GM03348 (cell line): Measurements from ENCODE around the gene ADAMTS18.
"Not testable (repeated sequence)": the region's sequence is repeated elsewhere in the genome, so short reads cannot be mapped to it uniquely, and the experiment has no call there.

ENCODE experiments used
- DNase-seq: peaks from one replicate; pipeline ENCODE4 v3.0.0; 2012; ENCODE audit warnings: low spot score

Gene ADAMTS18

GRCh38 chr16:77434530-77435271 is at the start of gene ADAMTS18:
Gene ADAMTS18 (minus strand): TSS chr16:77435034. CDS start chr16:77434695, 339 bp downstream.
- DNase-seq = no peak

GRCh38 chr16:77480681-77481315 is 46.0 kb upstream of the ADAMTS18 start:
- DNase-seq = no peak

- no peak for DNase-seq
Measured at GRCh38 chr16:77472262-77472661, 37.4 kb upstream of the ADAMTS18 start.

- DNase-seq = no peak
Measured at GRCh38 chr16:77470851-77471250, 36.0 kb upstream of the ADAMTS18 start.

- no peak for DNase-seq
Measured at GRCh38 chr16:77469634-77470033, 34.8 kb upstream of the ADAMTS18 start.

- no peak for DNase-seq
Measured at GRCh38 chr16:77468831-77469230, 34.0 kb upstream of the ADAMTS18 start.

GRCh38 chr16:77467821-77468335 is 33.0 kb upstream of the ADAMTS18 start:
- DNase-seq = no peak

- not testable (repeated sequence) for DNase-seq
Measured at GRCh38 chr16:77463659-77464058, 28.8 kb upstream of the ADAMTS18 start.

GRCh38 chr16:77462894-77463293 is 28.1 kb upstream of the ADAMTS18 start:
- DNase-seq = no peak

GRCh38 chr16:77459534-77460254 is 24.9 kb upstream of the ADAMTS18 start:
- no peak for DNase-seq

GRCh38 chr16:77457046-77457445 is 22.2 kb upstream of the ADAMTS18 start:
- DNase-seq = no peak

GRCh38 chr16:77452243-77452642 is 17.4 kb upstream of the ADAMTS18 start:
- DNase-seq = no peak

GRCh38 chr16:77450790-77451487 is 16.1 kb upstream of the ADAMTS18 start:
- DNase-seq = no peak

- DNase-seq = no peak
Measured at GRCh38 chr16:77449208-77449607, 14.4 kb upstream of the ADAMTS18 start.

GRCh38 chr16:77445324-77445723 is 10.5 kb upstream of the ADAMTS18 start:
- no peak for DNase-seq

- no peak for DNase-seq
Measured at GRCh38 chr16:77444147-77444460, 9.3 kb upstream of the ADAMTS18 start.

GRCh38 chr16:77443357-77444146 is 8.7 kb upstream of the ADAMTS18 start:
- DNase-seq = no peak

- DNase-seq = no peak
Measured at GRCh38 chr16:77442078-77442477, 7.2 kb upstream of the ADAMTS18 start.

- no peak for DNase-seq
Measured at GRCh38 chr16:77439106-77439505, 4.3 kb upstream of the ADAMTS18 start.

- DNase-seq = no peak
Measured at GRCh38 chr16:77437859-77438258, 3.0 kb upstream of the ADAMTS18 start.

- DNase-seq = no peak
Measured at GRCh38 chr16:77435272-77435820, 512 bp upstream of the ADAMTS18 start.
